ENCODE measurements around the gene ATP2C2. TPM values are rescaled to one million over a fixed set of nuclear protein-coding genes. Genes with fewer than 3 reads are reported as not detected.

Gene ATP2C2
- total RNA-seq, 4 donors from 2014 or later = 12.9 to 26.9 (median 18.6) TPM

- peaks cover 0 to 4% of the 10 kb centered on the region in 2 donors for H3K4me1 ChIP-seq
- H3K36me3 ChIP-seq = no peaks in the 10 kb centered on the region
- TF ChIP-seq CTCF (IDR thresholded peaks at IDR 0.05) (no peak), POLR2A (IDR thresholded peaks at IDR 0.05) (no peak)
- 82 to 84% methylated on average over 13 of the region's 13 CpGs for WGBS, 2 donors
- DNase-seq = no peak
- H3K27ac ChIP-seq = no peak overlapping the region
- no peak overlapping the region for H3K4me3 ChIP-seq (replicated peaks in 1 of 3)
- no peaks in the 10 kb centered on the region for H3K9me3 ChIP-seq
- intact Hi-C loops (cut with DNase I) = no loop called here
- no peaks in the 10 kb centered on the region for H3K27me3 ChIP-seq
These were observed 10.2 kb downstream of the ATP2C2 start for GRCh38 chr16:84378567-84378966.

GRCh38 chr16:84379008-84379708, 10.8 kb downstream of the ATP2C2 start:
- Histone ChIP-seq H3K27ac (no peak overlapping the region), H3K27me3 (no peaks in the 10 kb centered on the region), H3K4me3 (replicated peaks in 1 of 3) (no peak overlapping the region), H3K4me1 (peaks cover 0 to 4% of the 10 kb centered on the region in 2 donors), H3K9me3 (no peaks in the 10 kb centered on the region), H3K36me3 (no peaks in the 10 kb centered on the region)
- TF ChIP-seq POLR2A (IDR thresholded peaks at IDR 0.05) (no peak), CTCF (IDR thresholded peaks at IDR 0.05) (no peak)
- intact Hi-C loops (cut with DNase I) = no loop called here
- 61 to 63% methylated on average over 11 of the region's 11 CpGs for WGBS, 2 donors
- DNase-seq = peak; percentile 42

- no peaks in the 10 kb centered on the region for H3K9me3 ChIP-seq
- no peak for TF ChIP-seq CTCF (IDR thresholded peaks at IDR 0.05)
- no peak for TF ChIP-seq POLR2A (IDR thresholded peaks at IDR 0.05)
- WGBS, 2 donors = 61 to 74% methylated on average over 3 of the region's 3 CpGs
- no peak for DNase-seq
- peaks cover 0 to 4% of the 10 kb centered on the region in 2 donors for H3K4me1 ChIP-seq
- H3K27ac ChIP-seq = no peak overlapping the region
- no peaks in the 10 kb centered on the region for H3K27me3 ChIP-seq
- no peaks in the 10 kb centered on the region for H3K36me3 ChIP-seq
- intact Hi-C loops (cut with DNase I) = no loop called here
- no peak overlapping the region for H3K4me3 ChIP-seq (replicated peaks in 1 of 3)
These were observed 11.5 kb downstream of the ATP2C2 start for GRCh38 chr16:84379709-84380362.

- Histone ChIP-seq H3K4me1 (peaks cover 0 to 4% of the 10 kb centered on the region in 2 donors), H3K4me3 (replicated peaks in 1 of 3) (no peak overlapping the region), H3K27ac (no peak overlapping the region), H3K36me3 (no peaks in the 10 kb centered on the region), H3K9me3 (no peaks in the 10 kb centered on the region), H3K27me3 (no peaks in the 10 kb centered on the region)
- TF ChIP-seq CTCF (IDR thresholded peaks at IDR 0.05) (no peak), POLR2A (IDR thresholded peaks at IDR 0.05) (no peak)
- intact Hi-C loops (cut with DNase I) = no loop called here
- DNase-seq = no peak
- WGBS, 2 donors = 78 to 83% methylated on average over 8 of the region's 8 CpGs
These were observed 12.1 kb downstream of the ATP2C2 start for GRCh38 chr16:84380405-84380804.

GRCh38 chr16:84382396-84382795, 14.1 kb downstream of the ATP2C2 start:
- H3K9me3 ChIP-seq = no peaks in the 10 kb centered on the region
- H3K4me3 ChIP-seq (replicated peaks in 1 of 3) = no peak overlapping the region
- H3K27me3 ChIP-seq = no peaks in the 10 kb centered on the region
- no peak for DNase-seq
- TF ChIP-seq CTCF (IDR thresholded peaks at IDR 0.05) (no peak), POLR2A (IDR thresholded peaks at IDR 0.05) (no peak)
- intact Hi-C loops (cut with DNase I) = no loop called here
- H3K36me3 ChIP-seq = no peaks in the 10 kb centered on the region
- H3K4me1 ChIP-seq = peaks cover 0 to 4% of the 10 kb centered on the region in 2 donors
- H3K27ac ChIP-seq = no peak overlapping the region
- WGBS, 2 donors = 94 to 96% methylated on average over 4 of the region's 4 CpGs
